Measurements from ENCODE around the gene FOXP1.

DNA sequence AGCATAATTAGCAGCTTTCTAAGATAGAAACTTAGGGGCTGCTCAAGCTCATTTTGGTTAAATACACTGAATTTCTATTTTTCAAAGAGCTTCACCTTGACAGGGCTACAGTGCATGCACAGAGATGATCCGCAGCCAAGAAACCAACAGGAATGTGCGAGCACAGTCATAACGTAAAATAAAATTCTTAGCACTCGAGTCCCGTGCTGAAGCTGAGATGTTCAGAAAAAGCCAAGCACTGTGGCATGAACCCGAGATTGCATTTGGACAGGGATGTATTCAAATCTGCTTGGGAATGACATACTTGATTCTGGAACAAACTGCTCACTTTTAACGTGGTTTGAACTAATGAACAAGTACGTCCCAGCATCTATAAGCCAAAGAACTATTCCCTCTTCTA, 340.3 kb downstream of the FOXP1 start:
- TF ChIP-seq, protein P1, sequence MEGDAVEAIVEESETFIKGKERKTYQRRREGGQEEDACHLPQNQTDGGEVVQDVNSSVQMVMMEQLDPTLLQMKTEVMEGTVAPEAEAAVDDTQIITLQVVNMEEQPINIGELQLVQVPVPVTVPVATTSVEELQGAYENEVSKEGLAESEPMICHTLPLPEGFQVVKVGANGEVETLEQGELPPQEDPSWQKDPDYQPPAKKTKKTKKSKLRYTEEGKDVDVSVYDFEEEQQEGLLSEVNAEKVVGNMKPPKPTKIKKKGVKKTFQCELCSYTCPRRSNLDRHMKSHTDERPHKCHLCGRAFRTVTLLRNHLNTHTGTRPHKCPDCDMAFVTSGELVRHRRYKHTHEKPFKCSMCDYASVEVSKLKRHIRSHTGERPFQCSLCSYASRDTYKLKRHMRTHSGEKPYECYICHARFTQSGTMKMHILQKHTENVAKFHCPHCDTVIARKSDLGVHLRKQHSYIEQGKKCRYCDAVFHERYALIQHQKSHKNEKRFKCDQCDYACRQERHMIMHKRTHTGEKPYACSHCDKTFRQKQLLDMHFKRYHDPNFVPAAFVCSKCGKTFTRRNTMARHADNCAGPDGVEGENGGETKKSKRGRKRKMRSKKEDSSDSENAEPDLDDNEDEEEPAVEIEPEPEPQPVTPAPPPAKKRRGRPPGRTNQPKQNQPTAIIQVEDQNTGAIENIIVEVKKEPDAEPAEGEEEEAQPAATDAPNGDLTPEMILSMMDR (IDR thresholded peaks at IDR 0.05; ENCODE audit: low read depth, low read length) = no peak
- TF ChIP-seq EZH2phosphoT487 (IDR thresholded peaks at IDR 0.05; ENCODE audit: low read depth) = no peak

All from OCI-LY3 (cell line).